Gastroesophageal sphincter (tissue), 4 donors: Measurements from ENCODE around the gene CEP68. TPM values are rescaled to one million over a fixed set of nuclear protein-coding genes. Genes with fewer than 3 reads are reported as not detected.

Experiments used
- ATAC-seq: fragments of 150-250 bp; one replicate; pipeline ENCODE4 v1.9.1; 2016; ENCODE audit warnings: mild to moderate bottlenecking, moderate library complexity
- H3K27ac ChIP-seq, 4 donors: fragments of 200-600 bp; sonication (generic) in 3 of 4; 1 replicate in 3 of 4; 2 replicates in 1 of 4; pipeline ENCODE4 v1.5.1; 2016 to 2019
- H3K27me3 ChIP-seq: fragments of 200-600 bp; sonication (generic); one replicate; pipeline ENCODE4 v1.5.1; 2019
- H3K36me3 ChIP-seq, 2 donors: fragments of 200-600 bp; sonication (generic); one replicate each; pipeline ENCODE4 v1.5.1; 2019; ENCODE audit warnings: control low read depth in 1 of 2
- H3K4me1 ChIP-seq, 3 donors: fragments of 200-600 bp; sonication (generic); 1 replicate in 2 of 3; 2 replicates in 1 of 3; pipeline ENCODE4 v1.5.1; 2016 to 2019; ENCODE audit warnings: control low read depth in 2 of 3
- H3K4me3 ChIP-seq, 2 donors: fragments of 200-600 bp; sonication (generic); one replicate each; pipeline ENCODE4 v1.5.1; 2019; ENCODE audit warnings: mild to moderate bottlenecking in 1 of 2, moderate library complexity in 1 of 2
- H3K9me3 ChIP-seq, 3 donors: fragments of 200-600 bp; sonication (generic); one replicate each; pipeline ENCODE4 v1.5.1; 2017 to 2019; ENCODE audit warnings: control low read depth in 2 of 3
- EP300 ChIP-seq: sonication (generic); formaldehyde crosslinking; IDR thresholded peaks from one replicate; pipeline ENCODE4 v1.6.1; 2017; ENCODE audit warnings: antibody characterized with exemption, mild to moderate bottlenecking
- POLR2A ChIP-seq, 2 donors: fragments of 450-650 bp; IDR thresholded peaks; one replicate each; pipeline ENCODE4 v1.6.1; 2017; ENCODE audit warnings: antibody characterized with exemption in 2 of 2, mild to moderate bottlenecking in 2 of 2, moderate library complexity in 1 of 2
- POLR2AphosphoS5 ChIP-seq: sonication (generic); formaldehyde crosslinking; IDR thresholded peaks from one replicate; pipeline ENCODE4 v1.6.1; 2017; ENCODE audit warnings: antibody characterized with exemption
- WGBS, 2 donors: methylation state at CpG; one replicate each; pipeline ENCODE4 v1.1.5; 2018; ENCODE audit warnings: low coverage in 1 of 2; 5-methylcytosine and 5-hydroxymethylcytosine counted together
- total RNA-seq, 4 donors: library from RNA; depleted of rRNA; stranded (reverse); fragments of >200 nt; gene quantifications; one replicate each; pipeline ENCODE4 v1.1.0, GENCODE V29; 2016
- TF ChIP-seq, protein P1 (sequence below), 4 experiments: fragments of 200-600 bp in 2 of 4; fragments of 450-650 bp in 2 of 4; sonication (generic) in 1 of 4; IDR thresholded peaks; one replicate each; pipeline ENCODE4 v1.5.1; 2017 to 2019; ENCODE audit warnings: antibody characterized with exemption in 4 of 4, mild to moderate bottlenecking in 2 of 4, moderate library complexity in 2 of 4

CEP68 gene
- total RNA-seq, 4 donors from 2014 or later: 26.3 to 48.9 (median 30.3) TPM

DNA sequence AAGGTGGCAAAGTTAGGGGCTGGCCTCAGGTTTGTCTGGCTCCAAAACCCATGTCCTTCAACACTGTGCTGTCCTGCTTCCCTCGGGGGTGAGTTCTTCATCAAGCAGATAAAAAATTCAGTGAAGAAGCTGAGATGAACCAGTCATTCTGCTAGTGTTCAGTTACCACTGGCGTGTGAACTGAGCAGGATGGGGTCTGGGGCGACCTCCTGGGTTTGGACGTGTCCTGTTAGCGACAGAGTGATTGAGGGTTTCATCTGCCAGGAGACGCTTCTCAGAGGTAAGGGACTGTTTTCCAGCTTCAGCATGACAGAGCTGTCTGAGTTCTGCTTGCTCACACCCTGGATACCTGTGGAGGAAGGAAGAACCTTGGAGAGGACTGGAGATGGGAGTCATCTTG lies 14.6 kb downstream of the CEP68 start:
- Histone ChIP-seq H3K36me3 (peaks cover 0 to 58% of the 10 kb centered on the region in 2 donors), H3K27me3 (no peaks in the 10 kb centered on the region), H3K4me1 (peaks cover 4 to 86% (median 41%) of the 10 kb centered on the region in 3 donors), H3K4me3 (no peak overlapping the region), H3K9me3 (no peaks in the 10 kb centered on the region), H3K27ac (peak overlapping the region in 3 of 4 donors; percentile 51 to 77 (median 67))
- no peak for ATAC-seq
- TF ChIP-seq EP300: no peak
- TF ChIP-seq POLR2AphosphoS5: no peak
- TF ChIP-seq POLR2A (IDR thresholded peaks at IDR 0.05): no peak
- TF ChIP-seq, protein P1, sequence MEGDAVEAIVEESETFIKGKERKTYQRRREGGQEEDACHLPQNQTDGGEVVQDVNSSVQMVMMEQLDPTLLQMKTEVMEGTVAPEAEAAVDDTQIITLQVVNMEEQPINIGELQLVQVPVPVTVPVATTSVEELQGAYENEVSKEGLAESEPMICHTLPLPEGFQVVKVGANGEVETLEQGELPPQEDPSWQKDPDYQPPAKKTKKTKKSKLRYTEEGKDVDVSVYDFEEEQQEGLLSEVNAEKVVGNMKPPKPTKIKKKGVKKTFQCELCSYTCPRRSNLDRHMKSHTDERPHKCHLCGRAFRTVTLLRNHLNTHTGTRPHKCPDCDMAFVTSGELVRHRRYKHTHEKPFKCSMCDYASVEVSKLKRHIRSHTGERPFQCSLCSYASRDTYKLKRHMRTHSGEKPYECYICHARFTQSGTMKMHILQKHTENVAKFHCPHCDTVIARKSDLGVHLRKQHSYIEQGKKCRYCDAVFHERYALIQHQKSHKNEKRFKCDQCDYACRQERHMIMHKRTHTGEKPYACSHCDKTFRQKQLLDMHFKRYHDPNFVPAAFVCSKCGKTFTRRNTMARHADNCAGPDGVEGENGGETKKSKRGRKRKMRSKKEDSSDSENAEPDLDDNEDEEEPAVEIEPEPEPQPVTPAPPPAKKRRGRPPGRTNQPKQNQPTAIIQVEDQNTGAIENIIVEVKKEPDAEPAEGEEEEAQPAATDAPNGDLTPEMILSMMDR (IDR thresholded peaks at IDR 0.05): no peak
- WGBS, 2 donors: 91% methylated on average over 5 of the region's 6 CpGs; no CpG with 5 or more reads in 1 of the 2 donors

DNA sequence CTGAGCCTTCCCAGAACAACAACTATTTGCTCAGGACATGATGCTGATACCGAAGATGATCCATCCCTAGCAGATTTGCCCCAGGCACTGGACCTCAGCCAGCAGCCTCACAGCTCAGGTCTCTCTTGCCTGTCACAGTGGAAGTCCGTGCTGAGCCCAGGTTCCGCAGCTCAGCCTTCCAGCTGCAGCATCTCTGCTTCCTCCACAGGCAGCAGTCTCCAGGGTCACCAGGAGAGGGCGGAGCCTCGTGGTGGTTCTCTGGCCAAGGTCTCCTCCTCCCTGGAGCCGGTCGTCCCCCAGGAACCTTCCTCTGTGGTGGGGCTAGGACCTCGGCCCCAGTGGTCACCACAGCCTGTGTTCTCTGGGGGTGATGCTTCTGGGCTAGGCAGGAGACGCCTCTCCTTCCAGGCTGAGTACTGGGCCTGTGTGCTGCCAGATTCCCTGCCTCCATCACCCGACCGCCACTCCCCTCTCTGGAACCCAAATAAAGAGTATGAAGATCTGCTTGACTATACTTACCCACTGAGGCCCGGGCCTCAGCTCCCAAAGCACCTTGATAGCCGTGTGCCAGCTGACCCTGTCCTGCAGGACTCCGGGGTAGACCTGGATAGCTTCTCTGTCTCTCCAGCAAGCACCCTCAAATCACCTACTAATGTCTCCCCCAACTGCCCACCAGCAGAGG lies 15.4 kb downstream of the CEP68 start:
- Histone ChIP-seq H3K27ac (peak overlapping the region in 3 of 4 donors; percentile 51 to 77 (median 67)), H3K36me3 (peaks cover 0 to 58% of the 10 kb centered on the region in 2 donors), H3K9me3 (no peaks in the 10 kb centered on the region), H3K4me3 (no peak overlapping the region), H3K27me3 (no peaks in the 10 kb centered on the region), H3K4me1 (peaks cover 6 to 89% (median 45%) of the 10 kb centered on the region in 3 donors)
- WGBS, 2 donors: 33 to 51% methylated on average over 1 to 4 of the region's 14 CpGs
- TF ChIP-seq, protein P1 (IDR thresholded peaks at IDR 0.05): peak in 2 of 4 experiments; percentile 18 to 43
- TF ChIP-seq POLR2A (IDR thresholded peaks at IDR 0.05): no peak
- TF ChIP-seq EP300: no peak
- no peak for ATAC-seq

DNA sequence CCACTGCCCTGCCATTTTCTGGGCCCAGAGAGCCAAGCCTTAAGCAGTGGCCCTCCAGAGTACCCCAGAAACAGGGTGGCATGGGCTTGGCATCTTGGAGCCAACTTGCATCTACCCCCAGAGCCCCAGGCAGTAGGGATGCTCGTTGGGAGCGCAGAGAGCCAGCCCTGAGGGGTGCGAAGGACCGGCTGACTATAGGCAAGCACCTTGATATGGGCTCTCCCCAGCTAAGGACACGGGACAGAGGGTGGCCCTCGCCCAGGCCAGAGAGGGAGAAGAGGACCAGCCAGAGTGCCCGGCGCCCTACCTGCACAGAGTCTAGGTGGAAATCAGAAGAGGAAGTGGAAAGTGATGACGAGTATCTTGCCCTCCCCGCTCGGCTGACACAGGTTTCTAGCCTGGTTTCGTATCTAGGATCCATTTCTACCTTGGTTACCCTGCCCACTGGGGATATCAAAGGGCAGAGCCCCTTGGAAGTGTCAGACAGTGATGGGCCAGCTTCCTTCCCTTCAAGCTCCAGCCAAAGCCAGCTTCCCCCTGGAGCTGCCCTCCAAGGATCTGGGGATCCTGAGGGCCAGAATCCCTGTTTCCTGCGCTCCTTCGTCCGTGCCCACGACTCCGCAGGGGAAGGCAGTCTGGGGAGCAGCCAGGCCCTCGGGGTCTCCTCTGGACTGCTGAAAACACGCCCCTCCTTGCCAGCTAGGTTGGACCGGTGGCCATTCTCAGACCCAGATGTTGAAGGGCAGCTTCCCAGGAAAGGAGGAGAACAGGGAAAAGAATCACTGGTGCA lies 16.2 kb downstream of the CEP68 start:
- H3K4me3 ChIP-seq: no peak overlapping the region
- no peak for ATAC-seq
- TF ChIP-seq, protein P1 (IDR thresholded peaks at IDR 0.05): no peak
- TF ChIP-seq POLR2A (IDR thresholded peaks at IDR 0.05) (no peak), POLR2AphosphoS5 (no peak), EP300 (no peak)
- 79% methylated on average over 5 of the region's 20 CpGs; no CpG with 5 or more reads in 1 of the 2 donors for WGBS, 2 donors
- H3K27me3 ChIP-seq: no peaks in the 10 kb centered on the region
- H3K9me3 ChIP-seq: no peaks in the 10 kb centered on the region
- H3K36me3 ChIP-seq: peaks cover 0 to 62% of the 10 kb centered on the region in 2 donors
- peak overlapping the region in 2 of 4 donors; percentile 3 to 67 for H3K27ac ChIP-seq
- peaks cover 6 to 88% (median 46%) of the 10 kb centered on the region in 3 donors for H3K4me1 ChIP-seq

DNA sequence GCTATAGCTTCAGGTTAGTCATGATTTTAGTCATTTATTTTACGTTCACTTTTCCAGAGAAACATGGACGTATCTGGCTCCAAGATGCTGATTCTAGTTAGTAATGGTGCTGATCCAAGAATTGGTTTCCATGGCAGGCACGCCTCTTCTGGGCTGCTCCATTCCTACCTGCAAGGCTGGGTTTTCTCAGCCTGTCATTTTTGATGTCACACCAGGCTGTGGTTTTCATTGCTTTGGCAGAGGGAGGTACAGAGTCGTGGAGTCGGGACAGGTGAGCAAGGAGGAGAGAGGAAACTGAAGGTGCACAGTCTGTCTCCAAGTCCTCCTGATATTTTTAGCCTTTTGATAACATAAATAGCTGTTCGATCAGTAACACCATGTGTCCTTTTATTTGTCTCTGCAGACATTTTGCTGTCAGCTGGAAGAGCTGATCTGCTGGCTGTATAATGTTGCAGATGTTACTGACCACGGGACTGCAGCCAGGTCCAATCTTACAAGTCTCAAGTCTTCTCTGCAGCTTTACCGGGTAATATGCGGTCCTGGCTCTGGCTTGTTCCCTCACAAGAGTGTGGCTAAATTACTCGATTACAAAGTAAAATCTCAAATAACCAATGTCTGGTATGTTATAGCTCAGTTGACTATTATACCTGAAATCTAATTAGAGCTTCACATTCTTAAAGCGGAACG lies 17.8 kb downstream of the CEP68 start:
- Histone ChIP-seq H3K27me3 (no peaks in the 10 kb centered on the region), H3K27ac (no peak overlapping the region), H3K36me3 (peaks cover 0 to 79% of the 10 kb centered on the region in 2 donors), H3K9me3 (no peaks in the 10 kb centered on the region), H3K4me3 (no peak overlapping the region), H3K4me1 (peaks cover 6 to 79% (median 42%) of the 10 kb centered on the region in 3 donors)
- 61 to 69% methylated on average over 7 to 11 of the region's 12 CpGs for WGBS, 2 donors
- TF ChIP-seq, protein P1 (IDR thresholded peaks at IDR 0.05): no peak
- TF ChIP-seq POLR2A (IDR thresholded peaks at IDR 0.05): no peak
- TF ChIP-seq EP300: no peak
- no peak for TF ChIP-seq POLR2AphosphoS5
- no peak for ATAC-seq
